ENCODE results near the gene DOCK3.
"Not testable (repeated sequence)": the region's sequence is repeated elsewhere in the genome, so short reads cannot be mapped to it uniquely, and the experiment has no call there.

The DOCK3 gene

GRCh38 chr3:50786631-50787030 is 111.9 kb downstream of the DOCK3 start:
- Histone ChIP-seq H3K27me3 (ENCODE audit: insufficient read depth, poor library complexity, severe bottlenecking) (no peaks in the 10 kb centered on the region), H3K27ac (replicated peaks) (no peak overlapping the region), H3K4me3 (replicated peaks; ENCODE audit: insufficient read depth, low read length) (no peak overlapping the region)
- DNase-seq (ENCODE audit: low read depth in 1 of 2, low spot score in 1 of 2) = no peak
- no peak for TF ChIP-seq SPI1 (IDR thresholded peaks at IDR 0.05; ENCODE audit: borderline replicate concordance, low read depth)
- TF ChIP-seq CTCF (IDR thresholded peaks at IDR 0.05; ENCODE audit: insufficient read depth, low read length) = no peak
- TF ChIP-seq POLR2AphosphoS5 (IDR thresholded peaks at IDR 0.05; ENCODE audit: low read depth) = no peak
- no peak for TF ChIP-seq GABPA (IDR thresholded peaks at IDR 0.05; ENCODE audit: low read depth)
- no peak for TF ChIP-seq REST (IDR thresholded peaks at IDR 0.05; ENCODE audit: insufficient replicate concordance, low read depth)

GRCh38 chr3:50790894-50791293 is 116.2 kb downstream of the DOCK3 start:
- not testable (repeated sequence) for H3K4me3 ChIP-seq (replicated peaks; ENCODE audit: insufficient read depth, low read length); DNase-seq (ENCODE audit: low read depth in 1 of 2, low spot score in 1 of 2); H3K27ac ChIP-seq (replicated peaks); H3K27me3 ChIP-seq (ENCODE audit: insufficient read depth, poor library complexity, severe bottlenecking)

- TF ChIP-seq SPI1 (IDR thresholded peaks at IDR 0.05; ENCODE audit: borderline replicate concordance, low read depth) (no peak), CTCF (IDR thresholded peaks at IDR 0.05; ENCODE audit: insufficient read depth, low read length) (no peak), POLR2AphosphoS5 (IDR thresholded peaks at IDR 0.05; ENCODE audit: low read depth) (no peak), REST (IDR thresholded peaks at IDR 0.05; ENCODE audit: insufficient replicate concordance, low read depth) (no peak), GABPA (IDR thresholded peaks at IDR 0.05; ENCODE audit: low read depth) (no peak)
- no peak for DNase-seq (ENCODE audit: low read depth in 1 of 2, low spot score in 1 of 2)
- Histone ChIP-seq H3K27ac (replicated peaks) (no peak overlapping the region), H3K4me3 (replicated peaks; ENCODE audit: insufficient read depth, low read length) (no peak overlapping the region), H3K27me3 (ENCODE audit: insufficient read depth, poor library complexity, severe bottlenecking) (peaks cover 9% of the 10 kb centered on the region)
These were observed 117.8 kb downstream of the DOCK3 start for GRCh38 chr3:50792568-50792967.

GRCh38 chr3:50803805-50804204 is 129.1 kb downstream of the DOCK3 start:
- H3K4me3 ChIP-seq (replicated peaks; ENCODE audit: insufficient read depth, low read length); H3K27me3 ChIP-seq (ENCODE audit: insufficient read depth, poor library complexity, severe bottlenecking); H3K27ac ChIP-seq (replicated peaks); DNase-seq (ENCODE audit: low read depth in 1 of 2, low spot score in 1 of 2): not testable (repeated sequence)

- not testable (repeated sequence) for DNase-seq (ENCODE audit: low read depth in 1 of 2, low spot score in 1 of 2); H3K27me3 ChIP-seq (ENCODE audit: insufficient read depth, poor library complexity, severe bottlenecking); H3K27ac ChIP-seq (replicated peaks); H3K4me3 ChIP-seq (replicated peaks; ENCODE audit: insufficient read depth, low read length)
These were observed 129.6 kb downstream of the DOCK3 start for GRCh38 chr3:50804376-50804775.

Measured in HL-60 (cell line).